CD4-positive, alpha-beta T cell treated with Interleukin-12 subunit alpha and Interleukin-12 subunit beta, for 1 hour (primary cell): ENCODE measurements around the gene GRHL1.
"Not testable (repeated sequence)": the region's sequence is repeated elsewhere in the genome, so short reads cannot be mapped to it uniquely, and the experiment has no call there.

ENCODE experiments used
- DNase-seq: peaks from one replicate; pipeline ENCODE4 v3.0.0-alpha.2; 2020

GRHL1 gene

GRCh38 chr2:9998916-9999654 lies 47.6 kb downstream of the GRHL1 start:
- no peak for DNase-seq

- no peak for DNase-seq
These were observed 48.2 kb downstream of the GRHL1 start for GRCh38 chr2:9999693-10000092.

GRCh38 chr2:10000541-10000940 lies 49.0 kb downstream of the GRHL1 start:
- DNase-seq, result no peak

- no peak for DNase-seq
These were observed 50.1 kb downstream of the GRHL1 start for GRCh38 chr2:10001586-10001985.

- no peak for DNase-seq
These were observed 50.6 kb downstream of the GRHL1 start for GRCh38 chr2:10002109-10002508.

- DNase-seq, result no peak
These were observed 51.2 kb downstream of the GRHL1 start for GRCh38 chr2:10002681-10003080.

GRCh38 chr2:10003206-10004125 lies 52.0 kb downstream of the GRHL1 start:
- DNase-seq, result no peak

- DNase-seq, result no peak
These were observed 52.9 kb downstream of the GRHL1 start for GRCh38 chr2:10004401-10004800.

- no peak for DNase-seq
These were observed 53.3 kb downstream of the GRHL1 start for GRCh38 chr2:10004836-10005235.

GRCh38 chr2:10005461-10006235 lies 54.2 kb downstream of the GRHL1 start:
- DNase-seq, result no peak

- no peak for DNase-seq
These were observed 55.0 kb downstream of the GRHL1 start for GRCh38 chr2:10006236-10007161.

GRCh38 chr2:10007435-10007834 lies 55.9 kb downstream of the GRHL1 start:
- no peak for DNase-seq

- DNase-seq, result no peak
These were observed 56.7 kb downstream of the GRHL1 start for GRCh38 chr2:10007921-10008808.

- no peak for DNase-seq
These were observed 57.3 kb downstream of the GRHL1 start for GRCh38 chr2:10008809-10009176.

- DNase-seq, result no peak
These were observed 57.8 kb downstream of the GRHL1 start for GRCh38 chr2:10009271-10009810.

GRCh38 chr2:10009811-10010781 lies 58.6 kb downstream of the GRHL1 start:
- DNase-seq, result no peak

GRCh38 chr2:10010861-10011605 lies 59.5 kb downstream of the GRHL1 start:
- not testable (repeated sequence) for DNase-seq

GRCh38 chr2:10011606-10012325 lies 60.3 kb downstream of the GRHL1 start:
- DNase-seq, result not testable (repeated sequence)
